ENCODE data around the gene CHCHD10. TPM values are rescaled to one million over a fixed set of nuclear protein-coding genes. Genes with fewer than 3 reads are reported as not detected.

Gene CHCHD10
- total RNA-seq, 4 donors from 2014 or later = 26.7 to 46.4 (median 32.2) TPM

DNA sequence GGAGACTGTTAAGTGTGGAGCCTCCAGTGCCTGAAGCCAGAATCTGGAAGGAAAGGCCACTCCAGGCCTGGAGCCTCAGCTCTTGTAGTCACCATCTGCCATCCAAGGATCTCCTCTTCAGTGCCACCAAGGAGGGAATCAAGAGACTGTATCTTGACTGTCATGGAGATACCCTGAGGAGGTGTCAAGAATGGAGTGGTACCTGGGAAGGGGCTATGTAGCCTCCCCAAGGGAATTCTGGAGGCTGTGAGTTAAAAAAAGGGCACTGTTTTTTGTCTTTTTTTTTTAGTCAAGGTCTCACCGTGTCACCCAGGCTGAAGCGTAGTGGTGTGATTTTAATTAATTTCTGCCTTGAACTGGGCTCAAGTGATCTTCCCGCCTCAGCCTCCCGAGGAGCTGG lies 8.2 kb downstream of the CHCHD10 start:
- no peaks in the 10 kb centered on the region for H3K27me3 ChIP-seq
- H3K9me3 ChIP-seq = no peaks in the 10 kb centered on the region
- H3K4me1 ChIP-seq = peaks cover 14% of the 10 kb centered on the region
- H3K36me3 ChIP-seq = peaks cover under 1% of the 10 kb centered on the region
- 87% methylated on average over 4 of the region's 4 CpGs for WGBS
- H3K27ac ChIP-seq = no peak overlapping the region
- no peak for DNase-seq (ENCODE audit: low spot score in 2 of 2)
- TF ChIP-seq POLR2AphosphoS5 (IDR thresholded peaks at IDR 0.05) (no peak), POLR2A (IDR thresholded peaks at IDR 0.05) (no peak), EP300 (IDR thresholded peaks at IDR 0.05) (no peak)
- TF ChIP-seq, protein P1, sequence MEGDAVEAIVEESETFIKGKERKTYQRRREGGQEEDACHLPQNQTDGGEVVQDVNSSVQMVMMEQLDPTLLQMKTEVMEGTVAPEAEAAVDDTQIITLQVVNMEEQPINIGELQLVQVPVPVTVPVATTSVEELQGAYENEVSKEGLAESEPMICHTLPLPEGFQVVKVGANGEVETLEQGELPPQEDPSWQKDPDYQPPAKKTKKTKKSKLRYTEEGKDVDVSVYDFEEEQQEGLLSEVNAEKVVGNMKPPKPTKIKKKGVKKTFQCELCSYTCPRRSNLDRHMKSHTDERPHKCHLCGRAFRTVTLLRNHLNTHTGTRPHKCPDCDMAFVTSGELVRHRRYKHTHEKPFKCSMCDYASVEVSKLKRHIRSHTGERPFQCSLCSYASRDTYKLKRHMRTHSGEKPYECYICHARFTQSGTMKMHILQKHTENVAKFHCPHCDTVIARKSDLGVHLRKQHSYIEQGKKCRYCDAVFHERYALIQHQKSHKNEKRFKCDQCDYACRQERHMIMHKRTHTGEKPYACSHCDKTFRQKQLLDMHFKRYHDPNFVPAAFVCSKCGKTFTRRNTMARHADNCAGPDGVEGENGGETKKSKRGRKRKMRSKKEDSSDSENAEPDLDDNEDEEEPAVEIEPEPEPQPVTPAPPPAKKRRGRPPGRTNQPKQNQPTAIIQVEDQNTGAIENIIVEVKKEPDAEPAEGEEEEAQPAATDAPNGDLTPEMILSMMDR (IDR thresholded peaks at IDR 0.05) = no peak
- H3K4me3 ChIP-seq = no peak overlapping the region

DNA sequence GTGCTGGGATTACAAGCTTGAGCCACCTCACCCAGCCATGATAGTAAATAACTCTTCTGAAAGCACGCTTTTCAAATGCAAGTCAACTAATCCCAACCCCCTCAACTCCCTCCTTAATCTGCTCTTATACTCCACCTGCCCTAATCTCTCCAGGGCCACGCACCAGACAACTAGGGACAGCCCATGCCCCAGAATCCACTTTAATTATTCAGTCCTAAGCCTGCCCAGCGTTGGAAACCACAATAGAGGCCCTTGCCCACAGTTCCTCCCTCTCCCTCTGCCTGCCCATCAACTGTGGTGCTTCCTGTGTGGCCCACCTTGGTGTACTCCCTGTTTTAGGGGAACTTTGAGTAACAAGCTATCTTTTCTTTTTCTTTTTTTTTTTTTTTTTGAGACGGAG lies 10.9 kb downstream of the CHCHD10 start:
- Histone ChIP-seq H3K4me3 (no peak overlapping the region), H3K27ac (no peak overlapping the region), H3K27me3 (no peaks in the 10 kb centered on the region), H3K4me1 (peaks cover 2% of the 10 kb centered on the region), H3K9me3 (no peaks in the 10 kb centered on the region), H3K36me3 (no peaks in the 10 kb centered on the region)
- TF ChIP-seq POLR2A (IDR thresholded peaks at IDR 0.05) (no peak), EP300 (IDR thresholded peaks at IDR 0.05) (no peak), POLR2AphosphoS5 (IDR thresholded peaks at IDR 0.05) (no peak)
- TF ChIP-seq, protein P1 (IDR thresholded peaks at IDR 0.05) = no peak
- 77% methylated on average over 4 of the region's 4 CpGs for WGBS
- no peak for DNase-seq (ENCODE audit: low spot score in 2 of 2)

DNA sequence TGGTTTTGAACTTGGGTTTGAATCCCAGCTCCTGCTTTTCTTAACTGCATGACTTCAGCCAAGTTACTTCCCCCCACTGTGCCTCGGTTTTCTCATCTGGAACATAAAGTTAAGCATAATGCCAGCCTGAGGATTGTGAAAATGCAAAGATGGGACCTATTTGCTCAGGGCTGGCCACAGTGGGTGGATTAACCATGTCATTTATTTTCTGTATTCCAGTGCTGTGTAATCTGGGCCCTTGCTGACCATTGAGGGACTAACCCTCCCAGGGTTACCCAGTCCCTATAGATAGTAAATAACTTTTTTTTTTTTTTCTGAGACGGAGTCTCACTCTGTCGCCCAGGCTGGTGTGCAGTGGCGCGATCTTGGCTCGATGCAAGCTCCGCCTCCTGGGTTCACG lies 12.1 kb downstream of the CHCHD10 start:
- Histone ChIP-seq H3K27ac (no peak overlapping the region), H3K4me1 (peaks cover 9% of the 10 kb centered on the region), H3K9me3 (no peaks in the 10 kb centered on the region), H3K36me3 (no peaks in the 10 kb centered on the region), H3K27me3 (no peaks in the 10 kb centered on the region), H3K4me3 (no peak overlapping the region)
- no peak for DNase-seq (ENCODE audit: low spot score in 2 of 2)
- WGBS = 82% methylated on average over 8 of the region's 8 CpGs
- TF ChIP-seq POLR2AphosphoS5 (IDR thresholded peaks at IDR 0.05) = no peak
- no peak for TF ChIP-seq POLR2A (IDR thresholded peaks at IDR 0.05)
- TF ChIP-seq EP300 (IDR thresholded peaks at IDR 0.05) = no peak
- TF ChIP-seq, protein P1 (IDR thresholded peaks at IDR 0.05) = no peak

DNA sequence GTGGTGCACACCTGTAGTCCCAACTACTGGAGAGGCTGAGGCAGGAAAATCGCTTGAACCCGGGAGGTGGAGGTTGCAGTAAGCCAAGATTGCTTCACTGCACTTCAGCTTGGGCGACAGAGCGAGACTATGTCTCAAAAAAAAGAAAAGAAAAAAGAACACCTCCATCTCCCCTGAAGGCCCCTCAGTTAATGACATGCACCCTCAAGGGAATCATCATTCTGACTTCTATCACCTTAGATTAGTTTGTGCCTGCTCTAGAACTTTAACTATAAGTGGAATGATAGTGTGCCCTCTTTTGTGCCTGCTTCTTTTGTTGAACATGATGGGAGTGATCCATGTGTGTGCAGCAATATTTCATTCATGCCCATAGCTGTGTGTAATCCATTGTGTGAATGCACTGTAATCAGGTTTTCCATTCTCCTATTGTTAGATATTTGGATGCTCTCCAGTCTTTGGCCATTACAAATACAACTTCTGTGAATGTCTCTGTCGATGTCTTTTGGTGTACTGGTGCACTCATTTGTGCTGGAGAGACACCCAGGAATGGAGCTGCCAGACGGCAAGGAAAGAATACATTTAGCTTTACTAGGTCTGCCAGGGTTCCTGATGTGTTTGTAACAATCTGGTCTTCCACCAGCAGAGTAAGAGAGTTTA lies 12.7 kb downstream of the CHCHD10 start:
- H3K27me3 ChIP-seq = no peaks in the 10 kb centered on the region
- peaks cover 15% of the 10 kb centered on the region for H3K4me1 ChIP-seq
- H3K9me3 ChIP-seq = no peaks in the 10 kb centered on the region
- DNase-seq (ENCODE audit: low spot score in 2 of 2) = no peak
- 66% methylated on average over 6 of the region's 6 CpGs for WGBS
- H3K27ac ChIP-seq = no peak overlapping the region
- H3K4me3 ChIP-seq = no peak overlapping the region
- no peaks in the 10 kb centered on the region for H3K36me3 ChIP-seq
- TF ChIP-seq, protein P1 (IDR thresholded peaks at IDR 0.05) = no peak
- TF ChIP-seq POLR2A (IDR thresholded peaks at IDR 0.05) (no peak), EP300 (IDR thresholded peaks at IDR 0.05) (no peak), POLR2AphosphoS5 (IDR thresholded peaks at IDR 0.05) (no peak)

DNA sequence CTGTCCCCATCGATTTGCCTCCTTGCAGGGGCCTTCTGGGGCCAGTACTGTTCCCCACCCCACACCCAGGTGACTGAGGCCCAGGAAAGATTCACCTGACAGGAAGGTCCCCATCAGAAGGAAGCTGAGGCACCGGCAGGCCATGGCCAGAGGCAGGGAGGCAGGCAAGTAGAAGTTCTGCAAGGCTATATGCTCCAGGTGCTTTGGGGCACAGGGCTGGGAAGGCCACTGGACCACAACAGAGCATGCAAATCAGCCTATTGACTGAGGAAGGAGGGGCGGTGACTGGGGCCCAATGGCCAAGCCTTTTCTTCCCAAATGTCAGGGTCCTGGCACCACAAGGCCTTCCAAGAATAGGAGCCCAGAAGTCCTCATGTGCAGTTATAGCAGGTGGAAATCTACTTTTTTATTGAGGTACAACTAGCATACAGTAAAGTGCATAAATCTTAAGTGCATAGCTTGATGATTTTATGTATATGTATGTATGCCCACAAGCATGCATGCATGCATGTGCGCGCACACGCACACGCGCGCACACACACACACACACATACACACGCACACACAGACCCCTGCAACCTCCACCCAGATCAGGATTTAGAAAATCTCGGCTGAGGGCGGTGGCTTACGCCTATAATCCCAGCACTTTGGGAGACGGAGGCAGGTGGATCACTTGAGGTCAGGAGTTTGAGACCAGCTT lies 13.4 kb downstream of the CHCHD10 start, which contains the start of gene VPREB3:
Gene VPREB3 (minus strand): TSS at position 206 of the 700 bp plus-strand sequence. CDS start 62 bp downstream, at position 144.
- Histone ChIP-seq H3K4me1 (peaks cover 22% of the 10 kb centered on the region), H3K4me3 (no peak within 1 kb of the TSS), H3K27me3 (no peaks in the 10 kb centered on the region), H3K9me3 (no peaks in the 10 kb centered on the region), H3K27ac (no peak within 1 kb of the TSS), H3K36me3 (no peaks in the 10 kb centered on the region)
- no peak for DNase-seq (ENCODE audit: low spot score in 2 of 2)
- WGBS = 92% methylated on average over 14 of the region's 14 CpGs
- TF ChIP-seq EP300 (IDR thresholded peaks at IDR 0.05) (no peak), POLR2A (IDR thresholded peaks at IDR 0.05) (no peak), POLR2AphosphoS5 (IDR thresholded peaks at IDR 0.05) (no peak)
- TF ChIP-seq, protein P1 (IDR thresholded peaks at IDR 0.05) = no peak
